A204.1 (cell line): ENCODE measurements around the gene TTC7B.

ENCODE experiments used
- FAIRE-seq: peaks from 2 replicates; lab custom pipeline; 2012; peaks lifted over from hg19 to GRCh38; lab: Jason Lieb, UNC

Gene TTC7B

GRCh38 chr14:90699016-90699415, 117.2 kb downstream of the TTC7B start:
- no peak for FAIRE-seq

- FAIRE-seq, result no peak
Measured at GRCh38 chr14:90698379-90698869, 117.8 kb downstream of the TTC7B start.

GRCh38 chr14:90697577-90698206, 118.5 kb downstream of the TTC7B start:
- peak; percentile 6 for FAIRE-seq

- no peak for FAIRE-seq
Measured at GRCh38 chr14:90697132-90697531, 119.1 kb downstream of the TTC7B start.

- FAIRE-seq, result no peak
Measured at GRCh38 chr14:90696720-90697119, 119.5 kb downstream of the TTC7B start.

- FAIRE-seq, result no peak
Measured at GRCh38 chr14:90695997-90696660, 120.1 kb downstream of the TTC7B start.

GRCh38 chr14:90693413-90693812, 122.8 kb downstream of the TTC7B start:
- no peak for FAIRE-seq

GRCh38 chr14:90692826-90693225, 123.4 kb downstream of the TTC7B start:
- FAIRE-seq, result no peak

GRCh38 chr14:90692061-90692460, 124.2 kb downstream of the TTC7B start:
- no peak for FAIRE-seq

GRCh38 chr14:90691627-90692026, 124.6 kb downstream of the TTC7B start:
- no peak for FAIRE-seq

- FAIRE-seq, result no peak
Measured at GRCh38 chr14:90687680-90688079, 128.6 kb downstream of the TTC7B start.

GRCh38 chr14:90682615-90683014, 133.6 kb downstream of the TTC7B start:
- no peak for FAIRE-seq

GRCh38 chr14:90681929-90682328, 134.3 kb downstream of the TTC7B start:
- no peak for FAIRE-seq

- no peak for FAIRE-seq
Measured at GRCh38 chr14:90678846-90679362, 137.3 kb downstream of the TTC7B start.

GRCh38 chr14:90678420-90678819, 137.8 kb downstream of the TTC7B start:
- FAIRE-seq, result no peak

- no peak for FAIRE-seq
Measured at GRCh38 chr14:90677484-90678050, 138.7 kb downstream of the TTC7B start.

- no peak for FAIRE-seq
Measured at GRCh38 chr14:90676912-90677311, 139.3 kb downstream of the TTC7B start.

- FAIRE-seq, result no peak
Measured at GRCh38 chr14:90676356-90676755, 139.9 kb downstream of the TTC7B start.

- no peak for FAIRE-seq
Measured at GRCh38 chr14:90675399-90675798, 140.8 kb downstream of the TTC7B start.

GRCh38 chr14:90674716-90675115, 141.5 kb downstream of the TTC7B start:
- FAIRE-seq, result no peak

GRCh38 chr14:90674043-90674670, 142.1 kb downstream of the TTC7B start:
- no peak for FAIRE-seq

GRCh38 chr14:90671382-90672234, 144.6 kb downstream of the TTC7B start:
- FAIRE-seq, result no peak
